GM18519 (cell line): ENCODE results near the gene RCN1.
A peak's percentile ranks its signal among the peaks of the same experiment; 100 is the strongest.
"Not testable (repeated sequence)": the region's sequence is repeated elsewhere in the genome, so short reads cannot be mapped to it uniquely, and the experiment has no call there.

Experiments used
- ATAC-seq: cut with Tn5 transposase; IDR thresholded peaks from one replicate; pipeline ENCODE4 v1.9.1; 2021; ENCODE audit warnings: mild to moderate bottlenecking, moderate library complexity; ENCODE audit not compliant: unreplicated experiment, low FRiP score

RCN1 gene

DNA sequence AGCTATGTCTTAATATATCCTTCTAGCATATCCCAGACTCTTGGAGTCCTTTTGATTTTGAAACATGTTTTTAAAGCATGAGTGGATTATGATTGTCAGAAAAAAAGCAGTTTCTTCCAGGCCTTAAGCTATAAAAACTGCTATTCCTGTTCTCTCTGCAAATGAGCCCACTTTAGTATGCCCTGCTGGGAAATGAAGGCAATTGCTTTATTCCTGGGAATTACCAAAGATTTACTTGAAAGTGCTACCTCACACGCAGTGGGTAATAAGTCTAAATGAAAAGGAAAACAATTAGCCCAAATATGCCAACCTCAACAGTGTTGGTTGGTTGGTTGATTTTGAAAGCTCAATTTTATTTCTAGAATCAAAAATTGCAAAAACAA lies 17.2 kb upstream of the RCN1 start:
- ATAC-seq = no peak

DNA sequence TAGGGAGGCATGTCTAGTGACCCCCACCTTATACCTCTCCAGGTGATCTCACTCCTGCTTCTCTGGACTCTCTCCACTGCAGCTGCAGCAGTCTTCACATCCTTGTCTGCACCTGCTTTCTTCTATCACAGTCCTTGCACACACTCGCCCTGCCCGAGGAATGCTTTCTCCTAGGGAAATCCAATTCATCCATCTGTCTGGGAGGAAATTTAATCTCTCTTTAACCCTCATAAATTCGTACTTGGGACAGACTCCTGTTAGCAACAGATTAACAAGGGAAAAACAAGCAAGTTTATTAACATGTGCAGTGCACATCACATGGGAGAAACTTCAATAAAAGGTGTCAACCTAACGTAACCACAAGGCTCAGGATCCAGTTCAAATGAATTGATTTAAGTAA lies 11.3 kb upstream of the RCN1 start:
- no peak for ATAC-seq

DNA sequence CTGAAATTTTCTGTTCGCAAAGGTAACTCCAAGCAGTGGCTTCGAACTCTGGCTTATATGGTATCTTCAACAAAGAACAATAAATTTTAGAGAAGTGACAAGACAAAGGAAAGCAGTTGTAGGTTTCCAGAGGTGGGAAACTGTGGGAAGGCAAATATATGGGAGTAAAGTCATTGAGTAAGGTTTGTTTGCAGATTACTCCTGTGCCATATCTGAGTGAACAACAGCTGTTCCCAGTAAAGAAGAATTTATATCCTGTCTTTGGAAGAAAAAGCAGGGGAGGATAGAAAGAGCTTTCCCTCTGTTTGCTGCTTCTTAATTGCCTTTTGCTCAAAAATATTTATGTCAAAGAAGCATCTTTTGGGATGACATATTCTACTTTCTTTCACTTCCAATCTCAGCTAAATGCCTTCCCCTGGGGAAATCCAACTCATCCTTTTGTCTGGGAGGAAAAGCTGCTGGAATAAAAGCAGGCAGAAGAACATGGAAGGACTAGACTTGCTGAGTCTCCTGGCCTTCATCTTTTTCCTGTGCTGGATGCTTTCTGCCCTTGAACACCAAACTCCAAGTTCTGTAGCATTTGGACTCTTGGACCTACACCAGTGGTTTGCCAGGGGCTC lies 10.4 kb upstream of the RCN1 start:
- no peak for ATAC-seq

DNA sequence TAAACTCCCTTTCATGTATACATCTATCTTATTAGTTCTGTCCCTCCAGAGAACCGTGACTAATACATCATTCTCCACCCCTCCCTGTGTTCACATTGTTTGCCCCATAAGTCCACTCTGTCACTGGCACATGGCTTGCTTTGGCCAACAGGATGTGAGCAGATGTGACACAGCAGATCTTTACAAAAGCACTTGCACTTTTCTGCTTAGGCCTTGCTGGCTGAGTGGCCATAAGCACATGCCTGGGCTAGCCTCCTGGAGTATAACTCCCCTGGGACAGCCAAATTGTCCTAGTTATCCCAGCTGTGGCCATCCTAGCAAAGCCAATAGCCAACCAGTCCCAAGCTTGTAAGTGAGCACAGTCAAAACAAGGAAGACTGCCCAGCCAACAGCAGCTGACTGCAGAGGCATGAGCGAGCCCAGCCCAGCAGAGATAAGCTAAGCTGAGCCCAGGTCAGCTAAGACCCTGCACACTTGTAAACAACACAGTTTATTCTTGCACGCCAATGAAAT lies 9.7 kb upstream of the RCN1 start:
- no peak for ATAC-seq

DNA sequence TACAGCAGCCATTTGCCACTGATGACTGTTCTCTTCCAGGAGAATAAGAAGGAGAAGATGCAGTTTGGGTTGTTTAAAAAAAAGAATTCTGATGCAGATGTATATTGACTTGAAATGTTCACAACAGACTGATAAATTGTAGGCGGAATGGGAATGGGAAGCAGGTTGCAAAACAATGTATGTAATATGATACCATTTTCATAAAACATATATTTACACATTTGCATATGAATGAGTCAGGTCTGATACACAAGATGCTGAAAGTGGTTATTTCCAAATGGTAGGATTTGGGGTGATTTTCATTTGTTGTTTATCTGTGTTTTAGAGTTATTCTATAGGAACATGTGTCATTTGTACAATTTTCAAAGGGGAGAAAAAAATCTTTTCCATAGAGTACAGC lies 9.0 kb upstream of the RCN1 start:
- no peak for ATAC-seq

DNA sequence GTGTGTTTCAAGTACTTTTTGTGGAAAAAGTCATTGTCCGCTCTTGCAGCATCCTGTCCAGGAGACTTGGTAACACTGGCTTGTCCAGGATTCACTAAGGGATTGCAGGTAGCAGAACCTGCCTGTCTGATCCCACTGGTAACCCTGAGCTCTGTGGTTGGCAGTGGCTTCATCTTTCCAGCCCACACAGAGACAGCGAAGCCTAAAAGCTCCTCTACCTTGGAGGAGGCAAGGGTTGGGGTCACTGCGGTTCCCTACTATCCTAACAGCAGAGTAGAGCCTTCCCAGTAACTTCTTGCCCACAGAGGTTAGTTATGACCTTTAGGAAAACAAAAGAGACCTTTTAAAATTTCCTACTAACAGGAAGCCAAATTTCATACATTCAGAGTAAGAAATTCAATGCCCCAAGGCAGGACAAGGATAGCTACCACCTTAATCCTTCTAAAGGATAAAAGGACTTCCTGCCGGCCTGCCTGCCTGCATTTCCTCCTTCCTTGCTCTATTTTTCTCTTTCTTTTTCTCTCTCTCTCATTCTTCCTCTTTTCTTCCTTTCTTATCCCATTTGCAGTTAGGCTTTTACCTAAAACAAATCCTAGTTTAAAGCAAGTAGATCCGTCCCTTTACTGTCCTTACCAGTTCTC lies 8.4 kb upstream of the RCN1 start:
- no peak for ATAC-seq

DNA sequence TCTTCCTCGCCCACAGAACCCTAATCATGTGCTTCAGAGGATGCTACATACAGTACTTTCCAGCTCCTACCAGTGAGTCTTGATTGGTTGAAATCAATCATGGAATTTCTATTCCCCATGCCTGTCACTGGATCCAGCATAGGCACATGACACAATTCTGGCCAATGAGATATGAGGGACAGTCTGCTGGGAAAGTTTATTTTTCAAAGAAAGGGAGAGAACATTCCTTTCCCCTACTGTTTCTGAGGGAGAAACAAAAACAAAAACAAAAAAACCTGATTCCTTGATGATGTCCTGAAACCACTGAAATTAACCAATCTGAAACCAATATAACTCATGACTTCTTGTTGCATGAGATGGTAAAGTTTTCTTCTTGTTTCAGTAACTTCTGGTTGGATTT lies 3.3 kb upstream of the RCN1 start:
- peak; percentile 12 for ATAC-seq

DNA sequence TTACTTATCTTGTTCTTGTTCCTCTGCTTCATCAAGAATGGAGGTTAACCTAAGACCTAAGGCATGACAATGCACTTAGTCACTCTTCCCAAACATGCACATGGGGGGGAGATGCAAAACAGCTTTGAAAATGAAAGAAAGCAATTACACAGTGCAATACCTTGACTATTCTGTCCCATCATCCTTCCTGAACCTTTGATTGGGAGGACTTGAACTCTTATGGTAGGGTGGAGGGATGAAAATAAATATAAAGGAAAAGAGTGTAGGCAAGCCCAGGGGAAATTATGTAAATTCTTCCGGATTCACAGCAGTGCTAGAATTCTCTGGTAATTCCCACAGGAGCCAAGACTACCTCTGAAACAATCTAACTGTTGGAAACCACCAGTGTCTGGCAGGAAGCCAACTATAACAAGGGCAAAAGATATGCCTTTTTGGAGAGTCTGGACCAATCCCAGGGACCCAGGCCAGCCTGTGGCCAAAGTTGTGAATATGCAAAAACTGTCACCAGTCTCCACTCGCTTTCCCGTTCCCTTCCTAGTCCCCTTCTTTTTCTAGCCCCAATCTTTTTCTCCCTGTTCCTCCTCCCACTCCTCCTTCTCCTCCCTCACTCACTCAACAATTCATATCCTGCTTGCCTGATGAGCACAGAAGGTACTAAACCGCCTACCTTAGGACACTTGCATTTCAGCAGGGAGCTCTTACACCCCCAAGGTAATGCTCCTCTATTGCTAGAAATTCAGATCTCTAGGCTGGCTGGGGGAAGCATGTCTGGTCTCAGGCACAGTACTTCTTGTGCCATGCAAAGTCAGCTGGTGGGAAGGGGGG lies 2.5 kb upstream of the RCN1 start:
- ATAC-seq = peak; percentile 39

DNA sequence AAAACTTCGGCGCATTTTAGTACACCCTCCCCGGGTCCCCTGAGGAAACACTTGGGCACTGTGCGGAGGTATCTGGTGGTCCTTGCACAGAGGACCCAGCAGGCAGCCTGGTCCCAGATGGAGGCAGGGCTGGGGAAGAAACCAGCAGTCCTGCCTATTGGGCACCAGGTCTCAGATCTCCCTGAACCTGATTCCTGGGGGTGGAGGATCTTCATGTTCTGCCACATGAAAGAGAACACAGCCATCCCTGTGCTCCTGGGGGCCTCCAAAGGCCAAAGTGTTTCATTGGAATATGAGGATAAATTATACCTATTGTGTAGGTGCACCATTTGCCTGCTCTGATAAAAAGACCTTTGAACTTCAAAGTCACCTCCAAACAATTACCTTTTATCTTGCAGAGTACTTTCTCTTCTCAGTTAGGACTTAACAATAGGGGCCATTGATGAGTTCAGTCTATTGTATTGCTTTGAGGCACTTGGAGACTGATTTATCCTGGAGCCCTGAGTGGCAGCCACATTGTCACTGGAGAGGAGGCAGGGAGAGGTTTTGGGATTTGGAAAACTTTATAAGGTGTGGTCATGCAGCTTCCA lies 1.8 kb downstream of the RCN1 start:
- no peak for ATAC-seq

DNA sequence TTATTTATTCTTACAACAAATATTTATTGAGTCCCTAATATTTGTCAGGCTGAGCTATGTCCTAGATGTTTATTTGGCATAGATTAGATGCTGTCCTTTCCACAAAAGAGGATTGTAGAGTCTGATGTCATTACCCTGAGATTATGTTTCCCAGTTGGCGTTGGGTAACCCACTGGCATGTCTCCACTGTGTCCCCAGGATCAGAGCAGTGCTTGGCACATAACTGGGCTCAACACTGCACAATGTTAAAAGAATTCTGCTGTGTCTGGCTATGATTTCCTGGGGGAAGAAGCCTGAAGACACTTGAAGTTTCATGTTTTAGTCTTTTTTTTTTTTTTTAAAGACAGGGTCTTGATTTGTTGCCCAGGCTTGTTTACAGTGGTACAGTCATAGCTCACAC lies 4.0 kb downstream of the RCN1 start:
- ATAC-seq = no peak

DNA sequence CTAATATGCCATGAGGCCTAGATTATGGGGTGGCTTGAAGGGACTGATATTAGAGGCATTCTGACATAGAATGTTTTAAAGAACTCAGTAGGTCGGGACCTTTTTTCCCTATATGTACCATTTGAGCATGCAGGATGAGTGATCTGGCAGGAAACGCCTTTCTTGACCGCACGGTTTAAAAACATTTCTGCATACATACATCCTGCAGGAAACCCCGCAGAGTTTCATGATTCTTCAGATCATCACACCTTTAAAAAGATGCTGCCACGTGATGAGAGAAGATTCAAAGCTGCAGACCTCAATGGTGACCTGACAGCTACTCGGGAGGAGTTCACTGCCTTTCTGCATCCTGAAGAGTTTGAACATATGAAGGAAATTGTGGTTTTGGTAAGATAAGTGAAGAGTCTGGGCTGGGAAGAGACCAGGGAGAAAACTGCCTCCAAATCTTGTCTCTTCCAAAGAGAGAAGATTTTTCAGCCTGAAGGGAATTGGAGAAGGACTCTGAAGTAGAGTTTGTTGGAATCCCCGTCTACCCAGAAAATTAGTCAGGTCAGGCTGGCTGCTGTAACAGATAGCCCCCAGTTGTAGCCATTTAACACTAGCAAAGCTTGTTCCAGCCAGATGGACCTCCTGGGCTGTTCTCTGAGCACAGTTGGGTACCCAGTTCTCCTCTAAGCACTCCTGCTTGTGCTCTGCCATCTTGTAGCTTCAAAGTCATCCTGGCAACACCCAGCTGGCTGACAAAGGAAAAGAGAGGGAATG lies 7.4 kb downstream of the RCN1 start:
- no peak for ATAC-seq

DNA sequence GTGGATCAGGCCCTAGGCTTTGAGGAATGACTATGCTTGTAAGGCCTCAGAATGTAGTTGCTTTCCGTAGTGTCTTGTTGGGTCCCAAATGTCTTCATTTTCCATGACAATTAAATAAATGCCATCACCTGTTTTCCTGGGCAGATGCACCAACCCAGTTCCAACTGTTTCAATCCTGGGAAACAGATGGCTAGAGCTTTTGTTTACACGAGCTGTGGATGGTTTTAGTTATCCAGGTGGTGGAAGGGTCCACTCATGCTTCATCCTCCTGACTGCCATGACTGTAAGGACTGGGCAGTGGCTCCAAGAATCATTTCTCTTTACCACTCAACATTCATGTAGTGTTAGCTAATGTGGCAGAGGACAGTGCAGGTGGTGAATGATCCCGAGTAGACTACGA lies 8.6 kb downstream of the RCN1 start:
- no peak for ATAC-seq

DNA sequence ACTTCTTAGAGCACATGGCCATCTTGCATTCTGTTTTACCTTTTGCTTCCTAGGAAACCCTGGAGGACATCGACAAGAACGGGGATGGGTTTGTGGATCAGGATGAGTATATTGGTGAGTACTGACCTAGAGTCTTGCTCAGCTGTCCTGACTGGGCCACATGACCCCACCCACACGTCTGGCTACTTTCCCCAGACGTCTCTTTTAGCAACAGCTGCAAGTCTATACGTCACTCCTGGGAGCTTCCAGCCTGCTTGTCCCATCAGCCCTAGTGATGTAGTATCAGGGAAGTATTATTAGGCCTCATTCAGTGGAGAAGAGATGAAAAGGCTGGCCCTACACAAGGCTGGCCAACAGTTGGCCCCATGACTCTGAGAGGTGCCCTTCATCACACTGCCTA lies 9.6 kb downstream of the RCN1 start:
- no peak for ATAC-seq

DNA sequence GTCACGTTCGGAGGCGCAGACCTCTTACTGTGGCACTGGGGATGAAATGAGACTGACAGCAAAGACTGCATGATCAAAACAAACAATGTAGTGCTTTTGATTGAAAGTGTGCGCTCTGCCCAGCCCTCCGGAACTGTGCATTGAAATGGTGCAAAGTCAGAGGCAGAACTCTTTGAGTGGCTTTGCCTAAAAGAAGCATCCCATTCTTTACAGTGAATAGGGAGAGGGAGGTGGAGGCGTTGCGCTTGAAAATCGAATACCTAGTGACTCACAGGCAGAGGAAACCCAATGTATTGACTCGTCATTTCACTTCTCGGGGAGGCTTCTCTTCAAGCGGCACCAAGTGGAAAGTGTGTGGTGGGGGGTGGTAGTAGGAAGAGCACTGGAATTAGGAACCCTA lies 10.9 kb downstream of the RCN1 start:
- ATAC-seq = no peak

DNA sequence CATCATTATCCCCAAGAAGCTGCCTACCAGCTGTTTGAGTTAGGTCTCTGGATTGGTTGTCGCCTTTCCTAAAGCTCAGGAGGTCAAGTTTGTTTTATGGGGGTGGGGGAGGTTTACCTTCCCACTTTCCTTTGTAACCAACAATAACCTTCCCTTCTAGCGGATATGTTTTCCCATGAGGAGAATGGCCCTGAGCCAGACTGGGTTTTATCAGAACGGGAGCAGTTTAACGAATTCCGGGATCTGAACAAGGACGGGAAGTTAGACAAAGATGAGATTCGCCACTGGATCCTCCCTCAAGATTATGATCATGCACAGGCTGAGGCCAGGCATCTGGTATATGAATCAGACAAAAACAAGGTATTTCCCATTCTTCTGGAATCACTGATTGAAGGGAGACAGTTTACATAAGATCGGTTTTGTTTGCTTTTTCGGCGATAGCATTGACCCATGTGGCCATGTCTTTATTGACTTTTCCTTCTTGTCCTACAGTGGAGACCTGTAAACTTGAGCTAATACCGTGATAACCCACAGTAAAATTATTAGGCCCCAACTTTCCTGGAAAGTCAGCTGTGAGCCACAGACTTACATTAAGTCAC lies 12.3 kb downstream of the RCN1 start:
- ATAC-seq = not testable (repeated sequence)

DNA sequence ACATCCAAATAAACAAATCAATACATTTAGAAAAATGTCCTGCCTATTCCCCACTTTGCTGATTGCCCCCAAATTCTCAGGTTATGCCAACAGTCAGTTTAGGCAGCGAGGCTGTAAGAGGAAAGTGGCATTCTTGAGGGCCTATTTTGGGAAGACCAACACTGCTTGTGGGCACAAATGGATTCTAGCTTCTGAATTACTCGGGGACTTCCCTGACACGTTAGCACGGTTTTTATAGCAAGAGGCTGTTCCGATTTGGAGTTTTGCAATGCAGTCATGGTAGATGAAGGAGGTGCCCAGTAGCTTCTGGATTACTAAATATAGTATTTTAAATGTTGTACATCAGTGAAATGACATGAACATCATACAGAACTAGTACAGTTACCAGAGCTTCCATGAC lies 13.1 kb downstream of the RCN1 start:
- no peak for ATAC-seq

DNA sequence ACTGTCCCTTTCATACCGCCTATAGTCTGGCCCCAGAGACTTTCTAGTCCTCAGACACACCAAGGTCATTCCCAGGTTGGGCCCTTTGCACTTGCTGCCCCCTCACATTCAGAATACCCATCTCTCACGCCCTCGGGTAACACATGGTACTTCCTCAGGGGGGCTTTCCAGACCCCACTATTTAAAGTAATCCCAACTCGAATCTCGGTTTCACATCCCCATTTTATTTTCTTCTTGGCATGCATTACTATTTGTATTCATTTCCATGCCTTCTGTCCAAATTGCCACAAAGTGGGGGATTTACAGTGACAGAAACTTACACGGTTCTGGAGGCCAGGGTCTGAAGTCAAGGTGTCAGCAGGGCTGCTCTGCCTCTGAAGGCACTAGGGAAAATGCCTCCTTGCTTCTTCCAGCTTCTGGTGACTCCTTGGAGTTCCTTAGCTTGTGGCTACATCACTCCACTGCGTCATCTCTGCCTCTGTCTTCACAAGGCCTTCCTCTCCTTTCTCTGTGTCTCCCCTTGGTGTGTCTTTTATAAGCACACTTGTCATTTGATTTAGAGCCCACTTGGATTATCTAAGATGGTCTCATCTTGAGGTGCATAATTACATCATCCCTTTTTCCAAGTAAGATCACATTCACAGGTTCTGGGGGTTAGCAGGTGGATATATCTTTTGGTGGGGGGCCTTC lies 15.1 kb downstream of the RCN1 start:
- ATAC-seq = peak; percentile 70

DNA sequence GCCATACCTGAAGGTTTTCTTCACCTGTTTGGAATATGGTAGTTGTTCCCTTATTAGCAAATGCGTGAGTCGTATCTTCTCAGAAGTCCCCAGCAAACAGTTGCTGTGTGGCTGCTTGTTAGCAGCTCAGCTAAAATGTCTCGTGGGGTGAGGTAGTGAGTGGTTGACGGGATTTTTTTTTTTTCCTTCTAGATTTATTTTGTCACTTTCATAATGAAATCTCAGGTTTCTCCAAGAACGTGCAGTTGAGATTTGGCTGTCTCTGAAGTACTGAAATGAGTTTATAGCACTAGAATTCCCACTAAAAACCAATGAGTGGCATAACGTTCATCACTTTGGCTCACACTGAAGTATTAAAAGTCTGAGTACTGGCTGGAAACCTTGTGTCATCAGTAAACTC lies 16.8 kb downstream of the RCN1 start:
- ATAC-seq = no peak

DNA sequence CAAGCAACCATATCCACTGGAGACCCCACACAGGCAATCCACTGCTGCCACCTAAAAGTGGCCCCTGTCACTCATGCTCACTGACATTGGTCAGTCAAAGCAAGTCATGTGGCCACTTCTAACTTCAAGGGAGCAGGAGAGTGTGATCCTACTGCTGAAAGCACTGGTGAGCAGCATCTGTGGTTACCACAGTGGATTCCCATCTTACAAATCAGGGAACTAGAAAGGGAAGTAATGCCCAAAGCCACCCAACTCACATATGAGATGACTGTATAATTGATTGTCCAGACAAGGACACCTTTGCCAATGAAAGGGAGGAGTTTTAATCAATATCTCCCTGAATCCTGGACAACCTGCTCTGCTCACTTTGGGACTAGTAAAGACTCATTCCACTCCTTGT lies 17.7 kb downstream of the RCN1 start:
- no peak for ATAC-seq

DNA sequence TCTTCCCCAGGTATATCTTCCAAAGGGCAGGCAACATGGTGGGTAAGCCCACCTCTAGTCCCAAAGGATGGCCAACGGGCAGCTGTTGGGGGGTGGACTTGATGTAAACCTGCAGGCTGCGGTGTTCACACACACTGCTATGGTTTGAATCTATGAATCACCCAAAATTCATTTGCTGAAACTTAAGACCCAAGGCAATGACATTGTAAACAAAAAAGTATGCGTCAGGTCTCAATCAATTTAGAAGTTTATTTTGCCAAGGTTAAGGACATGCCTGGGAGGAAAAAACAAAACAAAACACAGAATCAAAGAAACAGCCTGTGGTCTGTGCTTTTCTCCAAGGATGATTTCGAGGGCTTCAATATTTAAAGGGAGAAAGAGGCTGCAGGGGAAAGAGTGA lies 18.3 kb downstream of the RCN1 start:
- ATAC-seq = no peak
